Activated T-cell treated with anti-CD3 and anti-CD28 coated beads, Interleukin-2, amount 50 U/mL, for 4 hours (primary cell): Measurements from ENCODE around the gene PCDH10. TPM values are rescaled to one million over a fixed set of nuclear protein-coding genes. Genes with fewer than 3 reads are reported as not detected.

Experiments used
- ATAC-seq, 2 donors: fragments of 200-7000 bp; cut with Tn5 transposase; one replicate each; pipeline ENCODE4 v1.10.0; 2021
- DNase-seq: peaks from one replicate; pipeline ENCODE4 v3.0.0-alpha.2; 2020
- H3K27me3 Mint-ChIP-seq: one replicate; pipeline ENCODE4 v1.8.0; 2021; ENCODE audit warnings: low read depth, mixed read lengths
- H3K36me3 Mint-ChIP-seq: one replicate; pipeline ENCODE4 v1.8.0; 2022; ENCODE audit warnings: mixed read lengths; ENCODE audit not compliant: insufficient read depth
- H3K4me1 Mint-ChIP-seq: one replicate; pipeline ENCODE4 v1.8.0; 2021; ENCODE audit warnings: low read depth, mixed read lengths
- H3K4me3 Mint-ChIP-seq: one replicate; pipeline ENCODE4 v1.8.0; 2021; ENCODE audit warnings: mild to moderate bottlenecking, moderate library complexity, mixed read lengths
- H3K9me3 Mint-ChIP-seq: one replicate; pipeline ENCODE4 v1.8.0; 2021; ENCODE audit warnings: mixed read lengths
- total RNA-seq, 3 donors: library from RNA; stranded (reverse); gene quantifications; one replicate each; pipeline ENCODE4 v1.2.1, GENCODE V29; 2021

PCDH10 gene, protein sequence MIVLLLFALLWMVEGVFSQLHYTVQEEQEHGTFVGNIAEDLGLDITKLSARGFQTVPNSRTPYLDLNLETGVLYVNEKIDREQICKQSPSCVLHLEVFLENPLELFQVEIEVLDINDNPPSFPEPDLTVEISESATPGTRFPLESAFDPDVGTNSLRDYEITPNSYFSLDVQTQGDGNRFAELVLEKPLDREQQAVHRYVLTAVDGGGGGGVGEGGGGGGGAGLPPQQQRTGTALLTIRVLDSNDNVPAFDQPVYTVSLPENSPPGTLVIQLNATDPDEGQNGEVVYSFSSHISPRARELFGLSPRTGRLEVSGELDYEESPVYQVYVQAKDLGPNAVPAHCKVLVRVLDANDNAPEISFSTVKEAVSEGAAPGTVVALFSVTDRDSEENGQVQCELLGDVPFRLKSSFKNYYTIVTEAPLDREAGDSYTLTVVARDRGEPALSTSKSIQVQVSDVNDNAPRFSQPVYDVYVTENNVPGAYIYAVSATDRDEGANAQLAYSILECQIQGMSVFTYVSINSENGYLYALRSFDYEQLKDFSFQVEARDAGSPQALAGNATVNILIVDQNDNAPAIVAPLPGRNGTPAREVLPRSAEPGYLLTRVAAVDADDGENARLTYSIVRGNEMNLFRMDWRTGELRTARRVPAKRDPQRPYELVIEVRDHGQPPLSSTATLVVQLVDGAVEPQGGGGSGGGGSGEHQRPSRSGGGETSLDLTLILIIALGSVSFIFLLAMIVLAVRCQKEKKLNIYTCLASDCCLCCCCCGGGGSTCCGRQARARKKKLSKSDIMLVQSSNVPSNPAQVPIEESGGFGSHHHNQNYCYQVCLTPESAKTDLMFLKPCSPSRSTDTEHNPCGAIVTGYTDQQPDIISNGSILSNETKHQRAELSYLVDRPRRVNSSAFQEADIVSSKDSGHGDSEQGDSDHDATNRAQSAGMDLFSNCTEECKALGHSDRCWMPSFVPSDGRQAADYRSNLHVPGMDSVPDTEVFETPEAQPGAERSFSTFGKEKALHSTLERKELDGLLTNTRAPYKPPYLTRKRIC
- total RNA-seq: not detected

DNA sequence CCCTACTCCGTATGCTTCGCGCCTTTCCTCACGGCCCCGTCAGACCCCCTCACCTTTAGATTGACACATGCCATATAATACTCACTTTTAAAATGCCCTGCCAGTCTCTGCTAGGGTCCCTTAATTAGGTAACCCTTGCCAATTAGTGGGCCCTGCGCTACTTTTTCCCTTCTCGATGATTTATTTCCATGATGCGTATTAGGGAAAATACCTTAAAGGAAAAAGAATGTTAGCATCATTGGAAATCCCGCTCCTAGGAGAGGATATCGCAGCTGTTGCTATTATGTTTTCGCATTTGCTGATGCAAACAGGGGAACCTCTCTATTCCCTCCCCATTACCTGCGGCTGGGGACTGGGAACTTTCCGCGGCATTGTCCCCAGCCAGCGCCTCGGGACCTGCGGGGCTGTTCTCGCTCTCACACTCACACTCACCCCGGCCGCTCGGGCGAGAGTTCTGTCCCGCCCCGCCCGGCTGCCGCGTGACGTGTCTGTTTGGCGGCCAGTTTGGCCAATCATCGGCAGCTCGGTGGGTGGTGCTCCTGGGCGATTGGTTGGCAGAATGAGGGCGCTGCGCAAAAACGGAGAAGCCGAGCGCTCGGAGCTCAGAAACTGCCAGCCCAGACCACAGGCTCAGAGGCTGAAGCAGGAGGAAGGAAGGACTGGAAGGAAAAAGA is at the start of gene PCDH10:
PCDH10 (plus strand) TSS at position 605 of the 674 bp plus-strand sequence. CDS start 847 bp downstream, outside the sequence.
- Mint-ChIP-seq H3K27me3 (peaks cover 67% of the 10 kb centered on the region), H3K4me1 (peaks cover 11% of the 10 kb centered on the region), H3K36me3 (no peaks in the 10 kb centered on the region), H3K4me3 (peak within 1 kb of the TSS; percentile 45), H3K9me3 (no peaks in the 10 kb centered on the region)
- ATAC-seq (peak; percentile 59 to 68), DNase-seq (no peak)

DNA sequence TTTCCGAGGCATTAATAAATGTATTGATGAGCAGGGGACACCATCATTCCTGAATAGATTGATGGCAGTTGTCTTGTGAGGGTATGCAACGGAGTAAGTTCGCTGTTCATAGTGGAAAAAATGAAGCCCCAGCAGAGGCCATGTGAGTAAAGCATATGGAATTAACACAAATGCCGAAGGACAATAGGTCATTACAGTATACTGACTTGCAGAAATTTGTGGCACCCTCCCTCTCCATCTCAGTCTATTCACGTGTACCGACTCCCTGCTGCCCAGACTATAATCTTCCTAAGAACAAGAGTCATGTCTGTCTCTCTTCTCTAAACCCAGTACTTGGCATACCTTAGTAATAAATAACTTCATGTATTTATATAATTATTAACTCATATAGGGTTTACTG is 47.1 kb upstream of the PCDH10 start:
- Mint-ChIP-seq H3K4me3 (no peak overlapping the region), H3K4me1 (no peaks in the 10 kb centered on the region), H3K27me3 (no peaks in the 10 kb centered on the region), H3K9me3 (peaks cover 3% of the 10 kb centered on the region), H3K36me3 (no peaks in the 10 kb centered on the region)
- ATAC-seq: no peak
- no peak for DNase-seq

GRCh38 chr4:133102612-133103409 is 46.3 kb upstream of the PCDH10 start:
- Mint-ChIP-seq H3K9me3 (peaks cover 8% of the 10 kb centered on the region), H3K4me1 (no peaks in the 10 kb centered on the region), H3K36me3 (no peaks in the 10 kb centered on the region), H3K4me3 (no peak overlapping the region), H3K27me3 (no peaks in the 10 kb centered on the region)
- ATAC-seq (no peak), DNase-seq (no peak)

GRCh38 chr4:133112641-133113040 is 36.5 kb upstream of the PCDH10 start:
- Mint-ChIP-seq H3K36me3 (no peaks in the 10 kb centered on the region), H3K4me3 (no peak overlapping the region), H3K27me3 (no peaks in the 10 kb centered on the region), H3K4me1 (no peaks in the 10 kb centered on the region), H3K9me3 (peaks cover 8% of the 10 kb centered on the region)
- ATAC-seq (no peak), DNase-seq (no peak)

GRCh38 chr4:133124746-133125145 is 24.3 kb upstream of the PCDH10 start:
- DNase-seq: no peak
- no peak for ATAC-seq
- no peak overlapping the region for H3K4me3 Mint-ChIP-seq
- H3K36me3 Mint-ChIP-seq: no peaks in the 10 kb centered on the region
- no peaks in the 10 kb centered on the region for H3K27me3 Mint-ChIP-seq
- H3K4me1 Mint-ChIP-seq: no peaks in the 10 kb centered on the region
- H3K9me3 Mint-ChIP-seq: peaks cover 6% of the 10 kb centered on the region

DNA sequence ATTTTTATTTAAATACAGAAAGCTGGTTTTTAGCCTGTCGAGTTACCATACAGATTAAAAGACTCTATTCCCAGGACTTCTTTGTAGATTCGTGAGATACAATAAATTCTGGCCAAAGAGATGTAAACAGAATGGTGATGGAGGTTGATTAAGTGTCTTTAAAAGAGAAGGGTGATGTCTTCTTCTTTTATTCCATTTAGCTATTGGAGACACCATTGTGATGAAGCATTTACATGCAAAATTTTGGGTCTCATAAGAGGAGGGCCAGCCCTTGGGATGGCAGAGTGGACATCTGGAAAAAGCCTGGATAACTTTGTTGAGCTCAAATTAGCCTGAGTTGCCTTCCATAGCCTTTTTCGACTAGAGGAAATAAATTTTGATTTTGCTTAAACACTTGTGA is 21.6 kb upstream of the PCDH10 start:
- DNase-seq (no peak), ATAC-seq (no peak)
- peaks cover 6% of the 10 kb centered on the region for H3K9me3 Mint-ChIP-seq
- H3K27me3 Mint-ChIP-seq: no peaks in the 10 kb centered on the region
- H3K4me1 Mint-ChIP-seq: no peaks in the 10 kb centered on the region
- no peaks in the 10 kb centered on the region for H3K36me3 Mint-ChIP-seq
- no peak overlapping the region for H3K4me3 Mint-ChIP-seq

DNA sequence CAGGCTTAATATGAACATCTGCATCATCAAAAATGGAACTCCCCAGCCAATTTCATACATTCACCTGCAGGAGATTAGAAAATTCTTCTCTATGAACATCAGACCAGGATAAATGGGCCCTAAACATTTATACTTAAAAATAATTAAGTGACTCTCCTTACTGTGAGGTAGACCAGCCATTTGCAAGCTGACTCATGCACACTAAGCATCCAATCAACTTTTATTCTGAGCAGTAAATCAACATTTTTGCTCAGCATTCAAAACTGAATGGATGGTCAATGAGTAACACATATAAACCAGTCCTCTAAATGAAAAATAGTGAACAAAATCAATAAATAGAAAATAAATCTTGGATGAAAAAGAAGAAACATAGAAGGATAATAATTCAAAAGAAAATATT is 19.9 kb upstream of the PCDH10 start:
- H3K9me3 Mint-ChIP-seq: peaks cover 2% of the 10 kb centered on the region
- no peak for DNase-seq
- no peaks in the 10 kb centered on the region for H3K4me1 Mint-ChIP-seq
- H3K4me3 Mint-ChIP-seq: no peak overlapping the region
- ATAC-seq: no peak
- no peaks in the 10 kb centered on the region for H3K27me3 Mint-ChIP-seq
- no peaks in the 10 kb centered on the region for H3K36me3 Mint-ChIP-seq

- Mint-ChIP-seq H3K27me3 (no peaks in the 10 kb centered on the region), H3K9me3 (peaks cover 2% of the 10 kb centered on the region), H3K4me3 (no peak overlapping the region), H3K36me3 (no peaks in the 10 kb centered on the region), H3K4me1 (no peaks in the 10 kb centered on the region)
- no peak for DNase-seq
- ATAC-seq: no peak
Measured at GRCh38 chr4:133130171-133130570, 18.9 kb upstream of the PCDH10 start.

- Mint-ChIP-seq H3K36me3 (no peaks in the 10 kb centered on the region), H3K4me1 (no peaks in the 10 kb centered on the region), H3K4me3 (no peak overlapping the region), H3K9me3 (peaks cover 2% of the 10 kb centered on the region), H3K27me3 (no peaks in the 10 kb centered on the region)
- ATAC-seq (no peak), DNase-seq (no peak)
Measured at GRCh38 chr4:133131829-133132460, 17.1 kb upstream of the PCDH10 start.

DNA sequence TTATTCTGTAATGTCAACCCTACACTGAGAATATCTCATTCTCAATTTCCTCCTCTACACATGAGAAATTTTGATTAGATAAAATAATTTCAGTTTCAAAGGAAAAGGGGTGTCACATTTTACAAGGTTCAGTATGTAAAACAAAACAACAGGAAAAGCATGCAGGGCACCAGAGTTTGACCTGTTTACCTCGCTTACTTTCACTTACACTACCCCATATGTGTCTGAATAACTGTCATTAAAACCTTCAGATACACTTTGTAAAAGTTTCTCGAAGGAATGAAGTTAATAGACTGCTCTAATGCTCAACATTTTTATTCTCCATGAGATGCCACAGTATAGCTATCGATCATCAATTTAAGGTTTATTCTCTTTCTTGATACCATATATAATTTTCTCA is 12.3 kb upstream of the PCDH10 start:
- Mint-ChIP-seq H3K36me3 (no peaks in the 10 kb centered on the region), H3K27me3 (no peaks in the 10 kb centered on the region), H3K9me3 (no peaks in the 10 kb centered on the region), H3K4me1 (no peaks in the 10 kb centered on the region), H3K4me3 (no peak overlapping the region)
- no peak for DNase-seq
- ATAC-seq: no peak

DNA sequence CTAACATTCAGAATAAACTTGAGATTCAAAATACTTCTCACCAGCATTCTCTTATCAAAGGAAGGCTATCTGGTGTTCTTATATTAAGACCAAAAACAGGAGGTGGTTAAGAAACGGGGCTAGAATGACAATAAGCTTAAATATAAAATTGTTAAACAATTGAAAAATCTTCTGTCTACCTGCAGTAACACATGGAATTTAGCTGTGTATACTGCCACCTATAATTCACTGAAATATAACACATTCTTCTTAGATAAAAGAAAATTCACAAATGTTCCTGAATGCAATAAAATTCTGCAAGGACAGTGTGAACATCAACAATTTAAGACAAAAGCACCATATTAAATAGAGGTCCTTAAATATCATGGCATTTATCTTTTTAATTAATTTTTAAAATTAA is 11.5 kb upstream of the PCDH10 start:
- Mint-ChIP-seq H3K9me3 (no peaks in the 10 kb centered on the region), H3K4me3 (no peak overlapping the region), H3K4me1 (no peaks in the 10 kb centered on the region), H3K36me3 (no peaks in the 10 kb centered on the region), H3K27me3 (no peaks in the 10 kb centered on the region)
- no peak for DNase-seq
- ATAC-seq: no peak

GRCh38 chr4:133143775-133144430 is 5.2 kb upstream of the PCDH10 start:
- Mint-ChIP-seq H3K4me3 (no peak overlapping the region), H3K27me3 (peaks cover 30% of the 10 kb centered on the region), H3K9me3 (no peaks in the 10 kb centered on the region), H3K36me3 (no peaks in the 10 kb centered on the region), H3K4me1 (peaks cover 5% of the 10 kb centered on the region)
- ATAC-seq: no peak
- no peak for DNase-seq

- Mint-ChIP-seq H3K4me1 (peaks cover 11% of the 10 kb centered on the region), H3K4me3 (no peak overlapping the region), H3K9me3 (no peaks in the 10 kb centered on the region), H3K36me3 (no peaks in the 10 kb centered on the region), H3K27me3 (peaks cover 43% of the 10 kb centered on the region)
- DNase-seq: no peak
- no peak for ATAC-seq
Measured at GRCh38 chr4:133145241-133145640, 3.9 kb upstream of the PCDH10 start.
